ENCODE measurements around the gene TIMP3.

GRCh38 chr22:32758866-32759385 is 42.6 kb upstream of the TIMP3 start:
- TF ChIP-seq CTCF (IDR thresholded peaks at IDR 0.05) (no peak), MAX (IDR thresholded peaks at IDR 0.05; ENCODE audit: low read depth) (no peak), ZBTB33 (IDR thresholded peaks at IDR 0.05; ENCODE audit: borderline replicate concordance, low read depth) (no peak), RAD21 (IDR thresholded peaks at IDR 0.05; ENCODE audit: low read length) (no peak), TAF1 (IDR thresholded peaks at IDR 0.05; ENCODE audit: borderline replicate concordance, low read depth, low read length) (no peak)

Data from SK-N-SH (cell line).